Activated T-helper 2 cell treated with anti-CD3 and anti-CD28 coated beads, Interferon-gamma antibody, Interleukin-2, Interleukin-4, amounts not matched to agents 10 μg/mL and 5 μg/mL and 100 μg/mL, durations not matched to agents 14 hours and 24 hours and 36 hours (primary cell): ENCODE results near the gene EFNA2. TPM values are rescaled to one million over a fixed set of nuclear protein-coding genes. Genes with fewer than 3 reads are reported as not detected.
"Not testable (repeated sequence)": the region's sequence is repeated elsewhere in the genome, so short reads cannot be mapped to it uniquely, and the experiment has no call there.

Source experiments
- DNase-seq: peaks from one replicate; pipeline ENCODE4 v3.0.0; 2021; ENCODE audit warnings: low spot score
- H3K27ac Mint-ChIP-seq: one replicate; pipeline ENCODE4 v1.8.0; 2021; ENCODE audit warnings: mixed read lengths
- H3K27me3 Mint-ChIP-seq: one replicate; pipeline ENCODE4 v1.8.0; 2021; ENCODE audit warnings: low read depth, mixed read lengths
- H3K36me3 Mint-ChIP-seq: one replicate; pipeline ENCODE4 v1.8.0; 2021; ENCODE audit warnings: low read depth, mixed read lengths
- H3K4me1 Mint-ChIP-seq: one replicate; pipeline ENCODE4 v1.8.0; 2021; ENCODE audit warnings: low read depth, mixed read lengths
- H3K4me3 Mint-ChIP-seq: one replicate; pipeline ENCODE4 v1.8.0; 2021; ENCODE audit warnings: low read depth, mild to moderate bottlenecking, moderate library complexity, mixed read lengths
- H3K9me3 Mint-ChIP-seq: one replicate; pipeline ENCODE4 v1.8.0; 2021; ENCODE audit warnings: mixed read lengths
- intact Hi-C: fragments of 100-400 bp; cut with micrococcal nuclease; formaldehyde crosslinking; loops from one replicate; pipeline ENCODE4 v1.15.1; 2023
- total RNA-seq: library from RNA; stranded (reverse); gene quantifications from 2 replicates; pipeline ENCODE4 v1.2.3, GENCODE V29; 2022

Gene EFNA2
- total RNA-seq, 1 donor from 2014 or later = not detected

DNA sequence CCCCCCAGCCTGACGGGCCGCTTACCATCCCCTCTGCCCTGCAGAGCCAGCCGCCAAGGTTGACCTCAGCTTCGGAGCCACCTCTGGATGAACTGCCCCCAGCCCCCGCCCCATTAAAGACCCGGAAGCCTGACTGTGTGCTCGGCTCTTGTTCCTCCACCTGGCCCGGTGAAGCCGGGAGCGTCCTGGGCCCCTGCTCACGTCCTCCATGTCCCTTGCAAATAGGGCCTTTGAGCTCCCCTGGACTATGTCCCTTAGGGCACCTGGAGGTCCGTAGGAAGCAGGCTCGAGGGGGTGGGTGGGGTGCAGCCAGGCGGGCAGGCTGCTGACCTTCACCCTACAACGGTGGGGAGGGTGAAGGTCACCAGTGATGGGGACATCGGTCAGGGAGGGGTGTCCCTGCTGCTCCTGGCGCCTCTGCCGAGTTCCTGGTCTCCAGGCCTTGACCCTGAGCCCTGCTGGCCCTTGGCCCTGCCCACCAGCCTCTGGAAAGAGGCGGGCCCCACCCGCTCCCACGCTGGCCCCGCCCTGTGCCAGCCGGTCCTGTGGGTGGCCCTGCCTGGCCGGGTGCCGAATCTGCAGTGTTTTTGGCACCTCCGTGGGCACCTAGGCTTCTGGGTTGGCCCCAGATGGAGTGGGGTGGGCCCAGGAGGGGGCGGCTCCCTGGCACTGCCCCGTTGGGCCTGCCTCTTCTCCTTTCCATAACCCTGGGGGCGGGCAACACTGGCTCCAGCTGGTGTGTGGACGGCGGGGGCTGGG, 40.8 kb upstream of the EFNA2 start:
- peaks cover 6% of the 10 kb centered on the region for H3K36me3 Mint-ChIP-seq
- peaks cover 13% of the 10 kb centered on the region for H3K4me1 Mint-ChIP-seq
- H3K4me3 Mint-ChIP-seq = no peak overlapping the region
- DNase-seq = no peak
- H3K27me3 Mint-ChIP-seq = no peaks in the 10 kb centered on the region
- intact Hi-C loops = loop anchor here (1.0 to 10.0 kb wide), 6 partner anchors 24 to 318 kb away; partner anchors contain the start of genes ARID3A, CIRBP, DAZAP1 and GAMT
- peak overlapping the region; percentile 80 for H3K27ac Mint-ChIP-seq
- no peaks in the 10 kb centered on the region for H3K9me3 Mint-ChIP-seq

DNA sequence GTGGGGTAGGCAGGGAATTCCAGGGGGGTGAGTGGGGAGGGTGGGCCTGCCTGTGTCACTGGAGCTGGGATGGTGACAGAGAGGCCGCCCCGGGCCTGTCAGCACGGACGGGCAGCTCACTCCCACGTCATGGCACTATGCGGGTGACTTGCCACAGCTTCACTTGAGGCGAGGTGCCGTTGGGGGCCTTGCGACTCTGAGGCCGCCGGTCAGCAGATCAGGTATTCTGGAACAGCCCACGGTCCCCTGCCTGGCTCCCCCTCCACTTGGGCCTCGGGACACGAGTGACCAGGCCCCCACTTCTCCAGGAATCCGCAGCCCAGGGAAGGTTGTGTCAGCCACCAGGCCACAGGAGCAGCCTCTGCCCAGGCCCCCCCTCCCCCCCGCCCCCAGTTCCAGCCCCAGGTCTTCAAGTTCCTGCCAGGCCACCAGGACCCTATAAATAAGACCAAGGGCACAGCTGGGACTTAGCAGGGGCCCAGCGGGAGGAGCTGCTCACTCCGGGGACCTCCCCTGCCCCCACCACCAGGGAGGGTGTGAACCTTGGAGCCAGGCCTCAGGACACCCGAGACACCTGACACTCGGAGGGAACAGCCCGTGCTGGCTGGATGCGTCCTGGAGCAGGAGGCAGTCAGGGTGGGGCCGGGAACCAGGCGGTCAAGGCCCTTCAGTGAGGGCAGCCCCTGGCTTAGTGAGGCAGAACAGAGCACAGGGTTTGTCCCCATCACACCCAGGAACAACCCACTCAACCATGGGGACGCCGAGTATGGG, 40.0 kb upstream of the EFNA2 start:
- peak overlapping the region; percentile 42 for H3K27ac Mint-ChIP-seq
- H3K4me3 Mint-ChIP-seq = no peak overlapping the region
- peaks cover 6% of the 10 kb centered on the region for H3K36me3 Mint-ChIP-seq
- H3K27me3 Mint-ChIP-seq = no peaks in the 10 kb centered on the region
- intact Hi-C loops = loop anchor here (10.0 kb wide), 1 partner anchor 159 kb away; the partner anchor contains the start of genes DAZAP1 and GAMT
- peaks cover 13% of the 10 kb centered on the region for H3K4me1 Mint-ChIP-seq
- DNase-seq = no peak
- H3K9me3 Mint-ChIP-seq = no peaks in the 10 kb centered on the region

DNA sequence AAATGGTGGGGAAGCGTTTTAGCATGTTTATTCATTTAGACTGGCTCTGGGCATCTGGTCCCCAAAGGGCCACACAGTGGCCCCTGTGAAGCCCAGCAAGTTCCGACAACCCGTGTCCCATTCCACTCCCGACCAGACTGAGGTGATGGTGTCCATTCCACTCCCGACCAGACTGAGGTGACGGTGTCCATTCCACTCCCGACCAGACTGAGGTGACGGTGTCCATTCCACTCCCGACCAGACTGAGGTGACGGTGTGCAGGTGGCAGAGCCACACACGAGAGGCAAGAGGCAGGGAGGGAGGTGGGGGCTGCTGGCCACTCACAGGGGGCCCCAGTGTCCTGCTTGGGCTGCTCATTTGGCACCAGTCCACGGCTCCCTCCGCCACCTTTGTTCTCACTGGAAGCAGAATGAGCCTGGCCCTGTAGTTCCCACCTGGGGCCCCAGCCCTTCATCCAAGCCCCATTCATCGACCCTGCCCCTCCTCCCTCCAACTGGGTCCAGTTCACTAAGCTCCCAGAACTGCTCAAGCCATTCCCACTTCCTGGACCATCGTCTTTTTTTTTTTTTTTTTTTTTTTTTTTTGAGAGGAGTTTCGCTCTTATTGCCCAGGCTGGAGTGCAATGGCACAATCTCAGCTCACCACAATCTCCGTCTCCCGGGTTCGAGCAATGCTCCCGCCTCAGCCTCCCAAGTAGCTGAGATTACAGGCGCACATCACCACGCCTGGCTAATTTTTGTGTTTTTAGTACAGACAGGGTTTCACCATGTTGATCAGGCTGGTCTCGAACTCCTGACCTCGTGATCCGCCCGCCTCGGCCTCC, 39.2 kb upstream of the EFNA2 start:
- not testable (repeated sequence) for DNase-seq

DNA sequence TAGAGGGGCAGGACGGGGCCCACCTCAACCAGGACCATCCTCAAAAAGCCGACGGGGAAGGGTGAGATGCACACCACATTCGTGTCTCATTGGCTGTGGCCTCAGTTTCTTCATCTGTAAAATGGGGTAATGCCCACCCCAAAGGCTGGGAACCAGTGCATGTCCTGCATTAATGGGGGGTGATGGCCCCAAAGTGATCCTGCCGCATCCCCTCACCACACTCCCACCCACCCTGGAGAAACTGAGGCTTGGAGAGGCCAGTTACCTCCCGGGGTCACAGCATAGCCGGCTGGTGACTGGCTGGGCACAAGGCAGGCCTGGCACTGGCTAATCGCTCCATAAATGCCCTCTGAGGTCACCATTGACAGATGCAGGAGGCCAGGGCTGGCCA, 37.9 kb upstream of the EFNA2 start:
- Mint-ChIP-seq H3K4me1 (peaks cover 5% of the 10 kb centered on the region), H3K27ac (peak overlapping the region; percentile 62), H3K4me3 (no peak overlapping the region), H3K27me3 (no peaks in the 10 kb centered on the region), H3K9me3 (no peaks in the 10 kb centered on the region), H3K36me3 (peaks cover 24% of the 10 kb centered on the region)
- DNase-seq = no peak
- intact Hi-C loops = loop anchor here (10.0 kb wide), 1 partner anchor 157 kb away; the partner anchor contains the start of genes DAZAP1 and GAMT

More for the DNA sequence above, 39.2 kb upstream of the EFNA2 start:
- Mint-ChIP-seq H3K36me3 (peaks cover 13% of the 10 kb centered on the region), H3K27ac (peak overlapping the region; percentile 42), H3K4me3 (peak overlapping the region; percentile 21)
- H3K27me3 Mint-ChIP-seq, H3K9me3 Mint-ChIP-seq, H3K4me1 Mint-ChIP-seq: not testable (repeated sequence)
- intact Hi-C loops = loop anchor here (10.0 kb wide), 1 partner anchor 158 kb away; the partner anchor contains the start of genes DAZAP1 and GAMT

DNA sequence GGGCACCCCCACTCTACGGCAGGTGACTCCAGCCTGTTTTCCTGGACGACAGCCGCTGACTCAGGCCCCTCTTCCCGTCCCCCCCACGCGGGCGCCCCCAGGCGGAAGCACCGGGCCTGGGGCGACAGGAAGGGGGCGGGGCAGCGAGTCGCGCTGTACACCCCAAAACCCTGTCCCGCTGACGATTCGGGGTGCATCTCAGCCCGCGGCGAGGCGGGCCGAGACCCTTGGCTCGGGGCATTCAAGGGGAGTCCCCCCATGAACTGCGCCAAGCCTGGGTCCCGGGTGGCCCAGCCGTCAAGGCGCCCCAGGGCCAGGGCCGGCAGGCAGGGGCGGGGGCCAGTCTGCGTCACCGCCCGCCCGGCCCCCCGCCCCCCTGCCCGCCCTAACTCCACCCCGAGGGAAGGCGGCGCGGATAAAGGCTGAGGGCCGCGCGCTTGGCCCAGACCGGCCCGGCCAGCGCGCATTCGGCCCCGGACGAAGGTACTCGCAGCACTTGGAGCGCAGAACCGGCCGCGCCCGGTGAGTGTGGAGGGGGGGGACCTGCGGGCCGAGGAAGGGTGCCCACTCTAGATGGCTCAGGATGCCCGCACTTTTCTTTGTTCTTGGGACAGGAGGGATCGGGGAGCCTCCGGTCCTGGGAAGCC, 37.4 kb upstream of the EFNA2 start, which contains the start of gene MIDN:
MIDN (plus strand) TSS at position 445 of the 647 bp plus-strand sequence. CDS start 1,714 bp downstream, outside the sequence.
- H3K4me3 Mint-ChIP-seq = peak within 1 kb of the TSS; percentile 80
- H3K27me3 Mint-ChIP-seq = no peaks in the 10 kb centered on the region
- DNase-seq = peak; percentile 73
- peaks cover 6% of the 10 kb centered on the region for H3K4me1 Mint-ChIP-seq
- intact Hi-C loops = loop anchor here (10.0 kb wide), 1 partner anchor 157 kb away; the partner anchor contains the start of genes DAZAP1 and GAMT
- peak within 1 kb of the TSS; percentile 87 for H3K27ac Mint-ChIP-seq
- no peaks in the 10 kb centered on the region for H3K9me3 Mint-ChIP-seq
- H3K36me3 Mint-ChIP-seq = peaks cover 26% of the 10 kb centered on the region

DNA sequence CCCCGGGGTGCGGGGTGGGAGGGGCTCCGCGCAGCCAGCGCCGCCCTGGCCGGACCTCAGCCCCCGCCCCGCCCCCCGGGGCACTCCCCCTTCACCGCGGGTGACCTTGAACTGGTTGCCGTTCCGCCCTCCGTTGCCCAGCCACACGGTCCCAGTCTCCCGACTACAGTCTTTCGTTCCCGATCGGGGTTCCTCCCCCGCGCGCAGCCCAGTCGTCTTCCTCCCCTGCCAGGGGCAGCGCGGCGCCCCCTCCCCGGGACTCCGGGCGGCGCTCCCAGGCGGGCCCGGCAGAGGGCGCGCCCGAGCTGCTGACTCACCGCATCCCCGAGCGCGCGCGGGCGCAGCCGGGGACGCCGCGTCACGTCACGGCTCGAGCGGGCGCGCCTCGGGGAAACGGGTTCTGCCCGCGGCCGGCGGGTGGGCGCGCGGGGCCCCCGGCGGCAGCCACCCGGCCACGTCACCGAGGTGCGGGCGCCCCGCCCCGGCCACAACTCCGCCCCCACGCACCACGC, 36.8 kb upstream of the EFNA2 start:
- Mint-ChIP-seq H3K27ac (peak overlapping the region; percentile 87), H3K9me3 (no peaks in the 10 kb centered on the region), H3K4me1 (peaks cover 9% of the 10 kb centered on the region), H3K36me3 (peaks cover 30% of the 10 kb centered on the region), H3K4me3 (peak overlapping the region; percentile 80), H3K27me3 (no peaks in the 10 kb centered on the region)
- intact Hi-C loops = loop anchor here (1.0 to 10.0 kb wide), 3 partner anchors 11 to 156 kb away; partner anchors contain the start of genes CIRBP, DAZAP1 and GAMT
- DNase-seq = peak; percentile 80

DNA sequence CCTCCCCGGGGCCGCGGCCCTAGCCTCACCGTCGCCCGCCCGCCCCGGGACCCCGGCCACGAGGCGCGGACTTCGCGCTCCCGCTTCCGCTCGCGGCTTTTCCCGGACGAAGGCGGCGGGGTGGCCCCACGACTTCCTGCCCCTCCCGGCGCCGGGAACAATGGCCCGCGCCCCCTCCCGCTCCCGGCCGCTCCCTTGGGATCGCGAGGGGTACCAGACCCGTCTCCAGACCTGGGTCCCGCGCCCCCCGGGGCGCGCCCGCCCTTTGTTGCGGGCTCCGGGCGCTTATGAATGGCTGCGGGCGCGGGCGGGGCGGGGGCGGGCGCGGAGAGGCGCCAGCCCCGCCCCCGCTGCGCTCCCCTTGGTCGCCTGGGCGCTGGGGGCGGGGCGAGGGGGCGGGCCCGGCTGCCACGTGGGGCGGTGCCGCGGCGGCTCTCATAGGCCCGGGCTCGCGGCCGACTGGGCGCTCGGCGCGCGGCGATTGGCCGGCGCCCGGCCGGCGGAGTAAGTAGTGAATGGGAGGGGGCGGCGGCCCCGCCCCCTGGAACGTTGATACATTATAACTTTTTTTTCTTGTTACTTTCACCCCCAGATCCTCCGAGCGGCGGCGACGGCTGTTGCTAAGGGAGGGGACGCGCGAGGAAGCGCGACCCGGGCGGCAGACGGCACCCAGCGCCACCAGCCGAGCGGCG, 36.2 kb upstream of the EFNA2 start:
- DNase-seq = peak; percentile 93
- Mint-ChIP-seq H3K27ac (peak overlapping the region; percentile 46), H3K36me3 (peaks cover 30% of the 10 kb centered on the region), H3K4me1 (peaks cover 9% of the 10 kb centered on the region), H3K9me3 (no peaks in the 10 kb centered on the region), H3K27me3 (no peaks in the 10 kb centered on the region), H3K4me3 (peak overlapping the region; percentile 78)
- intact Hi-C loops = loop anchor here (1.0 to 10.0 kb wide), 3 partner anchors 11 to 155 kb away; partner anchors contain the start of genes CIRBP, DAZAP1 and GAMT

DNA sequence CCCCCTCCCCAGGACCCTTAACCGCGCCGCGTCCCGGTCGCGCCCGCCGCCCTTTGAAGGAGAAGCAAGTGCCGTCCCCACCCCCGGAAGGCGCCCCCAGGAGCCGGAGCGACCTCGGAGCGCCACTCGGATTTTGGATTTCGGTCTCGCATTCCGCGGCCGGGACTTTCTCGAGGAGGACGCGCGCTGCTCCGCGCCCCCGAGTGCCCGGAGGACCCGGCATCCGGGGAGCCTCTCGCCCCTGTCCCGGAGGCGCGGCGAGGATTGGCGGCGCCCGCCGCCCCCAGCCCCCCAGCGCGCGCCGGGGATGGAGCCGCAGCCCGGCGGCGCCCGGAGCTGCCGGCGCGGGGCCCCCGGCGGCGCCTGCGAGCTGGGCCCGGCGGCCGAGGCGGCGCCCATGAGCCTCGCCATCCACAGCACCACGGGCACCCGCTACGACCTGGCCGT, 35.7 kb upstream of the EFNA2 start:
- Mint-ChIP-seq H3K9me3 (no peaks in the 10 kb centered on the region), H3K27ac (no peak overlapping the region), H3K27me3 (no peaks in the 10 kb centered on the region), H3K4me3 (peak overlapping the region; percentile 78), H3K36me3 (peaks cover 33% of the 10 kb centered on the region), H3K4me1 (peaks cover 7% of the 10 kb centered on the region)
- no peak for DNase-seq
- intact Hi-C loops = loop anchor here (1.0 to 10.0 kb wide), 3 partner anchors 10 to 155 kb away; partner anchors contain the start of genes CIRBP, DAZAP1 and GAMT

DNA sequence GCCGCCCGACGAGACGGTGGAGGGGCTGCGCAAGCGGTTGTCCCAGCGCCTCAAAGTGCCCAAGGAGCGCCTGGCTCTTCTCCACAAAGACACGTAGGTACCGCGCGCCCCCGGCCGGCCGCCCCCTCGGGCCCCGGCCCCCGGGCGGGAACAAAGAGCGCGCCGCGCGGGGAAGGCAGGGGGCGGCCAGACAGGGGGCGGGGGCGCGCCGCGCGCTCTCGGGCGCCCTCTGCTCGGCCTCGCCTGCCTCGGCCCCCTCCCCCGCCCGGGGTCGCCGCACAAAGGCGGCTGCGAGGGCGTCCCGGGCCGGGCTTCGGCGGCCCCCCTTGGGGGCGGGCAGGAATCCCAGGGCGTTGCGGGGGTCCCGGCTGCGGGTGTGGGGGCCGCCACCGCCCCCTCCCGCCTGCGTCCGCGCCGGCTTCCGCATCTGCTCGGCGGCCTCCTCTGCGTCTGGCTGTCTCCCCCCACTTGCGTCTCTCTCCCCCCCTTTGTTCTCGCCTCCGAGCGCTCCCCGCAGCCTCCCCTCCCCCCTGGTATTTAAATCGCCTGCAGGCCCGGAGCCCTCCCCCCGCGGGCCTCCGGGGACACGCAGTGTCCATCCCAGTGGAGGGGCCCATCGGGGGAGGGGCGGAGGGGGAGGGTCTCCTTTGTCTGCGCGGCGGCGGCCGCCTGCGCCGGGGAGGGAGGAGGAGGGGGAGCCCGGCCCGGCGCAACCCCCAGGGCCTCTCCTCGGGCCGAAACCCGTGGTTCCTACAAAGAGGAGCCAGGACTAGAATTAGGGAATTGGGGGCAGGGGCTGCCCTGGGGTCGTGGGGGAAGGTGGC, 35.0 kb upstream of the EFNA2 start:
- Mint-ChIP-seq H3K36me3 (peaks cover 36% of the 10 kb centered on the region), H3K27ac (peak overlapping the region; percentile 81), H3K9me3 (no peaks in the 10 kb centered on the region), H3K4me3 (peak overlapping the region; percentile 93), H3K4me1 (peaks cover 7% of the 10 kb centered on the region), H3K27me3 (no peaks in the 10 kb centered on the region)
- DNase-seq = no peak
- intact Hi-C loops = no loop called here

DNA sequence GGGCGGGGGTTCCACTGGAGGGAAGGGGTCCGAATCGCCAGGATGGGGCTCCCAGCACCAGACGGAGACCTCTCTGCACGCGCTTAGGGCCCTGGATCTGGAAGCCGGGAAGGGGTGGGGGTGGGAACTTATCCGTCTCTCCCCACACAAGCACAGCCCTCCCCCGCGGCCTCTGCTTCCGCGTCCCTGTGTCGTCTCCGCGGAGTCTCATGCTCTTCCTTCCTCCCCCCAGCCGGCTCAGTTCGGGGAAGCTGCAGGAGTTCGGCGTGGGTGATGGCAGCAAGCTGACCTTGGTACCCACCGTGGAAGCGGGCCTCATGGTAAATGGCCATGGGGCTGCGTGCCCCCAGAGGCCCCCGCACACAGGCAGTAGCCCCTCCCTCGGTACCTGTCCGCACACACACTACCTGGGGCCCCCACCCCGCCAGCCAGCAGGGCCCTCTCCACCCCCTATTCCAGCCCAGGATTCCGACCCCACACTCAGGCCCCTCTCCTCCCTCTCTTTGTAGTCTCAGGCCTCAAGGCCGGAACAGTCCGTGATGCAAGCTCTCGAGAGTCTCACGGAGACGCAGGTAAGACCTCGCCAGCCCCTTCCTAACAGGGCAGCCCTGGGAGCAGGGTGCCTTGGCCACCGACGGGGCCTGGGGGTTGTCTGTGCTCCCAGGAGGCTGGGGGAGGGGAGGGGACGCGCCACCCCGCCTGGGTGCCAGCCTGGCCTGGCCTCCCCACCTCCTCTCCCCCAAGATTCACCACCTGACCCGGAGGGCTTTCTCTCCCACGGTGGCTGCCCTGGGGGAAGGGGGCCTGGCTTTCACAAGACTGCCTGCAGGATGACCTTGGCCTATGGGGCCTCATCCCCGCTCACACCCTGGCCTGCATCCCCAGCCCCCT, 34.1 kb upstream of the EFNA2 start:
- H3K9me3 Mint-ChIP-seq = no peaks in the 10 kb centered on the region
- peaks cover 43% of the 10 kb centered on the region for H3K36me3 Mint-ChIP-seq
- peak overlapping the region; percentile 90 for H3K27ac Mint-ChIP-seq
- intact Hi-C loops = no loop called here
- no peaks in the 10 kb centered on the region for H3K27me3 Mint-ChIP-seq
- peaks cover 7% of the 10 kb centered on the region for H3K4me1 Mint-ChIP-seq
- peak overlapping the region; percentile 93 for H3K4me3 Mint-ChIP-seq
- peak; percentile 61 for DNase-seq
